Astrocyte (in vitro differentiated cells and primary cell): ENCODE measurements around the gene CNTNAP2. TPM values are rescaled to one million over a fixed set of nuclear protein-coding genes. Genes with fewer than 3 reads are reported as not detected.

Source experiments
- DNase-seq: peaks from one replicate; pipeline ENCODE4 v3.0.0-alpha.2; 2010; ENCODE audit warnings: low read depth
- FAIRE-seq: peaks from 2 replicates; lab custom pipeline; 2011; peaks lifted over from hg19 to GRCh38; lab: Jason Lieb, UNC
- H2AFZ ChIP-seq: 2 replicates; pipeline ENCODE4 v1.6.0; 2012; ENCODE audit warnings: low read depth, low read length, inconsistent platforms
- H3K27ac ChIP-seq: 2 replicates; pipeline ENCODE4 v1.5.1; 2011; ENCODE audit warnings: low read depth, low read length, inconsistent platforms
- H3K27me3 ChIP-seq: 2 replicates; pipeline ENCODE4 v1.6.0; 2011; ENCODE audit warnings: low read length, inconsistent platforms; ENCODE audit not compliant: insufficient read depth
- H3K36me3 ChIP-seq: 2 replicates; pipeline ENCODE4 v1.5.1; 2011; ENCODE audit warnings: low read length, inconsistent platforms; ENCODE audit not compliant: insufficient read depth
- H3K4me1 ChIP-seq: 2 replicates; pipeline ENCODE4 v1.5.1; 2011; ENCODE audit warnings: low read length, inconsistent platforms; ENCODE audit not compliant: insufficient read depth
- H3K4me2 ChIP-seq: 2 replicates; pipeline ENCODE4 v1.6.0; 2012; ENCODE audit warnings: low read length, inconsistent platforms
- H3K4me3 ChIP-seq: 2 replicates; pipeline ENCODE4 v1.5.1; 2011; ENCODE audit warnings: low read depth, mild to moderate bottlenecking, low read length, inconsistent platforms; ENCODE audit not compliant: insufficient read depth
- H3K79me2 ChIP-seq: 2 replicates; pipeline ENCODE4 v1.6.0; 2012; ENCODE audit warnings: mild to moderate bottlenecking, low read length, inconsistent platforms; ENCODE audit not compliant: insufficient read depth
- H3K9ac ChIP-seq: 2 replicates; pipeline ENCODE4 v1.6.0; 2012; ENCODE audit warnings: mild to moderate bottlenecking, low read length, inconsistent platforms
- H3K9me3 ChIP-seq: 2 replicates; pipeline ENCODE4 v1.5.1; 2012; ENCODE audit warnings: low read depth, mild to moderate bottlenecking, low read length, inconsistent platforms; ENCODE audit not compliant: insufficient read depth
- H4K20me1 ChIP-seq: 2 replicates; pipeline ENCODE4 v1.6.0; 2012; ENCODE audit warnings: low read length, inconsistent platforms; ENCODE audit not compliant: insufficient read depth
- H3K27ac Mint-ChIP-seq: one replicate; pipeline ENCODE4 v1.8.0; 2021; ENCODE audit warnings: mild to moderate bottlenecking, mixed read lengths; ENCODE audit not compliant: unreplicated experiment
- H3K27me3 Mint-ChIP-seq: one replicate; pipeline ENCODE4 v1.8.0; 2021; ENCODE audit warnings: low read depth, mixed read lengths; ENCODE audit not compliant: unreplicated experiment
- H3K36me3 Mint-ChIP-seq: one replicate; pipeline ENCODE4 v1.8.0; 2021; ENCODE audit warnings: low read depth, mixed read lengths; ENCODE audit not compliant: unreplicated experiment
- H3K4me1 Mint-ChIP-seq: one replicate; pipeline ENCODE4 v1.8.0; 2021; ENCODE audit warnings: low read depth, mixed read lengths; ENCODE audit not compliant: unreplicated experiment
- H3K4me3 Mint-ChIP-seq: one replicate; pipeline ENCODE4 v1.8.0; 2021; ENCODE audit warnings: mild to moderate bottlenecking, moderate library complexity, mixed read lengths; ENCODE audit not compliant: unreplicated experiment
- H3K9me3 Mint-ChIP-seq: one replicate; pipeline ENCODE4 v1.8.0; 2021; ENCODE audit warnings: mild to moderate bottlenecking, mixed read lengths; ENCODE audit not compliant: unreplicated experiment
- CTCF ChIP-seq: IDR thresholded peaks from 2 replicates; pipeline ENCODE4 v1.5.1; 2011; ENCODE audit warnings: low read depth, mild to moderate bottlenecking, inconsistent platforms, low read length, moderate library complexity; ENCODE audit not compliant: insufficient read depth
- EZH2 ChIP-seq: IDR thresholded peaks from 2 replicates; pipeline ENCODE4 v1.6.1; 2012; ENCODE audit warnings: mild to moderate bottlenecking, low read length, inconsistent platforms; ENCODE audit not compliant: insufficient read depth
- total RNA-seq: library from RNA; stranded (reverse); gene quantifications from 2 replicates; pipeline ENCODE4 v1.2.1, GENCODE V29; 2021

The CNTNAP2 gene
- total RNA-seq, 1 donor from 2014 or later: 20.0 TPM

GRCh38 chr7:147653456-147653855 lies 1536.9 kb downstream of the CNTNAP2 start:
- Histone ChIP-seq H3K27ac (no peak overlapping the region), H3K79me2 (no peaks in the 10 kb centered on the region), H3K4me1 (no peaks in the 10 kb centered on the region), H3K4me2 (no peak overlapping the region), H3K4me3 (no peak overlapping the region), H3K36me3 (no peaks in the 10 kb centered on the region), H3K27me3 (no peaks in the 10 kb centered on the region), H3K9me3 (no peaks in the 10 kb centered on the region), H3K9ac (no peak overlapping the region), H2AFZ (no peak overlapping the region), H4K20me1 (no peaks in the 10 kb centered on the region)
- Mint-ChIP-seq H3K4me3 (no peak overlapping the region), H3K27me3 (no peaks in the 10 kb centered on the region), H3K36me3 (no peaks in the 10 kb centered on the region), H3K4me1 (no peaks in the 10 kb centered on the region), H3K27ac (no peak overlapping the region), H3K9me3 (no peaks in the 10 kb centered on the region)
- FAIRE-seq: no peak
- DNase-seq: no peak
- TF ChIP-seq EZH2 (no peak), CTCF (no peak)

DNA sequence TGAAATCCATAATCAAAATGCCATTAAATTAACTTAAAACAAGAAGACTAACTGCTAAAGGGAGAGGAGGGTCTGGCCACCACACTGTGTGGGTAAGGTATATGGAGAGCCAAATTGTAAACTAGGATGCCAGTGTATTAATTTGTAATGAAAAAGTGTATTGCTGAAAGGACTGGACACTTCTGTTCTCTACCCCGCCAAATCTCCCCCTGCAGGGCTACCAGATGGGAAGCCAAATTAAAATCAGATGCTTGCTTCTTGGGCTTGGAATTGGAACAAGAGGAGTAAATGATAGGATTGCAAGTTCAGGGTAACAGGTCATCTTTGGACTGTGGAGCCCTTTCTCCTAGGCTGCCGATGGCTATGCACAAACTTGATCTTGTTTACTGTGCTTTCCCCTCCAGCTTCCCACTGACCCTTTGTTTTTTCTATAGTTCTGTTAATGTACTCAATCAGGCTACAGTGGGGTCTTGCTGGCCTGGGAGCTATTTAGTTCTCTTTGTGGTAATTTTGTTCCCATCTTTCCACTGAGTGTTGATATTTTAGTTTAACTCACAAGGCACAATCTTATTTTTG lies 1541.9 kb downstream of the CNTNAP2 start:
- no peak overlapping the region for H3K4me2 ChIP-seq
- no peak overlapping the region for H3K9ac ChIP-seq
- H3K36me3 Mint-ChIP-seq: no peaks in the 10 kb centered on the region
- no peak overlapping the region for H3K4me3 Mint-ChIP-seq
- no peaks in the 10 kb centered on the region for H3K27me3 Mint-ChIP-seq
- FAIRE-seq (no peak), DNase-seq (no peak)
- no peaks in the 10 kb centered on the region for H3K4me1 Mint-ChIP-seq
- TF ChIP-seq EZH2: no peak
- no peak for TF ChIP-seq CTCF
- no peaks in the 10 kb centered on the region for H3K27me3 ChIP-seq
- H2AFZ ChIP-seq: no peak overlapping the region
- H3K4me1 ChIP-seq: no peaks in the 10 kb centered on the region
- no peaks in the 10 kb centered on the region for H3K79me2 ChIP-seq
- no peaks in the 10 kb centered on the region for H3K36me3 ChIP-seq
- H3K9me3 Mint-ChIP-seq: no peaks in the 10 kb centered on the region
- no peaks in the 10 kb centered on the region for H4K20me1 ChIP-seq
- no peak overlapping the region for H3K27ac ChIP-seq
- H3K9me3 ChIP-seq: no peaks in the 10 kb centered on the region
- no peak overlapping the region for H3K27ac Mint-ChIP-seq
- H3K4me3 ChIP-seq: no peak overlapping the region

DNA sequence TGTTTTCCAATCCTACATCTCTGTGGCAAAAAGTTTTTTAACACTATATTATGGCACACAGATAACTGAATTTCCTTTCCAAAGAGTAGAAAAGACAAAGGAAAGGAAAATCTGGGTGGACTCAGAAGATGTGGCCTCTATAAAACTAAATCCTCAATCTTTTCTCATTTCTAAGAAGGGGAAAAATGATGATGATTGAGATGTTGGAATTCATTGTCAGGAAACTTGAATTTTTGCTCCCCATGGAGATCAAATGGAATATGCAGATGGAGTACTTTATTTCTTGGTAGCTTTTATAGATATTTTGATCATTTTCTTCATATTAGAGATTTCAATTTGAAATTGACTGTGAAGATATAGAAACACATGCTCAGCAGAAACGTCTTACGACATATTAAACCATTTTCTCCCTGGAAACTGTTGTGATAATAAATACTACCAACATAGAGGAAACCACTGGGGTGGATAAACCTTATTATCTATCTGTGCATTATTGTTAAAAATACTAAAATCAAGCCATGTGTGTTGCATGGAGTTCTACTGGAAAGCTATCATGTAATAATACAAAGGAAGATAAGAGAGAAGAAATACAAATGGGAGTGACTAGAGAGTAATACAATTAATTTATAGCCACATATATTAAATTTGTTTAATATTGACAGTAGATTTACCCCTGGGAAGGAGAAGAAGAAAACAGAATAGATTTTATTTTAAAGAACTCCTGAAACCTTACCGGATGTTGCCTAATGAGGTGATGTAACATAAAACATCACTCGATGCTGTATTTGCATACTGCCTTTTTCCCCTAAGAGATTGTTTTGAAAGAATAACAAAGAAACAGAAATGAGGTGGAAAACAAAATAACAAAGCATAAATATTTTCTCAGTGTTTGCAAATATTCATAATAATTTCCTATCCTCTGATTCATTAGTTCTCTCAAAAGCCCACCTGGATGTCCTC lies 1542.7 kb downstream of the CNTNAP2 start:
- H3K36me3 ChIP-seq: no peaks in the 10 kb centered on the region

More for the DNA sequence above, 1542.7 kb downstream of the CNTNAP2 start:
- H3K9me3 Mint-ChIP-seq: no peaks in the 10 kb centered on the region
- H3K4me3 Mint-ChIP-seq: no peak overlapping the region
- Histone ChIP-seq H3K9me3 (no peaks in the 10 kb centered on the region), H4K20me1 (no peaks in the 10 kb centered on the region), H3K27ac (no peak overlapping the region), H3K9ac (no peak overlapping the region), H3K4me3 (no peak overlapping the region), H3K79me2 (no peaks in the 10 kb centered on the region), H3K4me2 (no peak overlapping the region), H3K27me3 (no peaks in the 10 kb centered on the region), H3K4me1 (no peaks in the 10 kb centered on the region), H2AFZ (no peak overlapping the region)
- H3K27me3 Mint-ChIP-seq: no peaks in the 10 kb centered on the region
- H3K36me3 Mint-ChIP-seq: no peaks in the 10 kb centered on the region
- TF ChIP-seq EZH2 (no peak), CTCF (no peak)
- no peak for FAIRE-seq
- DNase-seq: no peak
- H3K4me1 Mint-ChIP-seq: no peaks in the 10 kb centered on the region
- H3K27ac Mint-ChIP-seq: no peak overlapping the region
